HepG2 (cell line): ENCODE data around the gene MTF1. TPM values are rescaled to one million over a fixed set of nuclear protein-coding genes. Genes with fewer than 3 reads are reported as not detected.
A peak's percentile ranks its signal among the peaks of the same experiment; 100 is the strongest.

ENCODE experiments used
- ATAC-seq: fragments of 200-7000 bp; cut with Tn5 transposase; 3 replicates; pipeline ENCODE4 v1.9.1; 2020; ENCODE audit warnings: mild to moderate bottlenecking, moderate library complexity
- BruUV-seq: library from RNA; stranded (reverse); fragments of 400-500 nt; replicated peaks from 2 replicates; lab custom pipeline; 2021; lab: Mats Ljungman, UMichigan
- CTCF ChIA-PET: fragments of 300-600 bp; formaldehyde crosslinking; extraction: SDS; loops from one replicate; lab custom pipeline; 2021; ENCODE audit warnings: low total read pairs, inconsistent platforms, low intra/inter-chr PET ratio; lab: Yijun Ruan, JAX
- POLR2A ChIA-PET: fragments of 350-600 bp; sonication (Branson Sonifier 250); formaldehyde crosslinking; loops from one replicate; lab custom pipeline; 2020; ENCODE audit warnings: antibody characterized with exemption, inconsistent platforms; lab: Yijun Ruan, JAX
- DNase-seq: peaks from one replicate; pipeline ENCODE4 v3.0.0-alpha.2; 2015; ENCODE audit warnings: low spot score
- FAIRE-seq: peaks from 3 replicates; lab custom pipeline; 2011; peaks lifted over from hg19 to GRCh38; lab: Jason Lieb, UNC
- H2AFZ ChIP-seq: one replicate; pipeline ENCODE4 v1.6.1; 2011; ENCODE audit warnings: low read length, inconsistent platforms
- H3K27ac ChIP-seq: fragments of 300-600 bp; 3 replicates; pipeline ENCODE4 v1.8.0; 2011; ENCODE audit warnings: mixed run types, mild to moderate bottlenecking, mixed read lengths, low read length, inconsistent platforms; ENCODE audit not compliant: insufficient read depth; ENCODE audit errors: extremely low read length
- H3K27me3 ChIP-seq, 2 experiments: fragments of 200-600 bp in 1 of 2; 2 replicates in 1 of 2; 3 replicates in 1 of 2; pipeline versions ENCODE4 v1.6.0 to v1.8.0; 2011; ENCODE audit warnings: low read length in 2 of 2, mild to moderate bottlenecking in 2 of 2, moderate library complexity in 2 of 2, inconsistent platforms in 1 of 2; ENCODE audit not compliant: insufficient read depth in 2 of 2, control insufficient read depth in 1 of 2
- H3K36me3 ChIP-seq, 2 experiments: fragments of 200-600 bp in 1 of 2; replicated peaks in 1 of 2; 2 replicates in 1 of 2; 3 replicates in 1 of 2; pipeline versions ENCODE4 v1.5.1 to v1.8.0; 2011; ENCODE audit warnings: low read length in 2 of 2, inconsistent platforms in 1 of 2; ENCODE audit not compliant: insufficient read depth in 2 of 2, control insufficient read depth in 1 of 2
- H3K4me1 ChIP-seq: 2 replicates; pipeline ENCODE4 v1.5.1; 2012; ENCODE audit warnings: low read length, inconsistent platforms; ENCODE audit not compliant: insufficient read depth
- H3K4me2 ChIP-seq: 2 replicates; pipeline ENCODE4 v1.6.0; 2011; ENCODE audit warnings: low read depth, low read length, inconsistent platforms
- H3K4me3 ChIP-seq, 3 experiments: fragments of 200-600 bp in 1 of 3; sonication (generic), shearing (Covaris generic) in 1 of 3; replicated peaks in 1 of 3; 2 replicates each; pipeline ENCODE4 v1.5.1; 2011 to 2016; ENCODE audit warnings: low read length in 3 of 3, inconsistent platforms in 2 of 3, low read depth in 2 of 3, mild to moderate bottlenecking in 2 of 3, control low read depth in 1 of 3, mixed read lengths in 1 of 3; ENCODE audit not compliant: insufficient read depth in 1 of 3
- H3K79me2 ChIP-seq: one replicate; pipeline ENCODE4 v1.6.1; 2011; ENCODE audit warnings: low read length, inconsistent platforms; ENCODE audit not compliant: insufficient read depth
- H3K9ac ChIP-seq: 2 replicates; pipeline ENCODE4 v1.6.0; 2011; ENCODE audit warnings: mild to moderate bottlenecking, low read depth, low read length, inconsistent platforms; ENCODE audit not compliant: insufficient read depth
- H3K9me3 ChIP-seq: 2 replicates; pipeline ENCODE4 v1.5.1; 2012; ENCODE audit warnings: mild to moderate bottlenecking, low read length
- H4K20me1 ChIP-seq: 2 replicates; pipeline ENCODE4 v1.6.0; 2011; ENCODE audit warnings: inconsistent platforms, mild to moderate bottlenecking, low read length, moderate library complexity; ENCODE audit not compliant: insufficient read depth
- RBM22 ChIP-seq: fragments of 200-400 bp; formaldehyde crosslinking; optimal IDR thresholded peaks from 2 replicates; pipeline ENCODE3; 2017; ENCODE audit warnings: mild to moderate bottlenecking, low read length, moderate library complexity
- USF2 ChIP-seq, 2 experiments: sonication (generic) in 1 of 2; formaldehyde crosslinking in 1 of 2; IDR thresholded peaks; 2 replicates each; pipeline versions ENCODE4 v1.5.1 to v1.6.1; 2011 to 2020; ENCODE audit warnings: borderline replicate concordance in 1 of 2, low read depth in 1 of 2, low read length in 1 of 2, mild to moderate bottlenecking in 1 of 2, missing genetic modification reagents in 1 of 2, moderate library complexity in 1 of 2
- ZBTB49 ChIP-seq: sonication (generic); formaldehyde crosslinking; IDR thresholded peaks from 2 replicates; pipeline ENCODE4 v1.4.0; 2020; ENCODE audit warnings: missing genetic modification reagents, borderline replicate concordance
- ZNF326 ChIP-seq: sonication (generic); formaldehyde crosslinking; IDR thresholded peaks from 2 replicates; pipeline ENCODE4 v1.4.0; 2020; ENCODE audit warnings: missing genetic modification reagents, borderline replicate concordance
- ZNF574 ChIP-seq: sonication (generic); formaldehyde crosslinking; IDR thresholded peaks from 2 replicates; pipeline ENCODE4 v1.4.0; 2020; ENCODE audit warnings: missing genetic modification reagents
- ZZZ3 ChIP-seq: sonication (generic); formaldehyde crosslinking; IDR thresholded peaks from 2 replicates; pipeline ENCODE4 v1.4.0; 2020; ENCODE audit warnings: missing genetic modification reagents, mild to moderate bottlenecking, borderline replicate concordance
- WGBS: methylation state at CpG from one replicate; pipeline ENCODE4 v1.1.6; 2017; ENCODE audit warnings: low lambda C conversion rate; 5-methylcytosine and 5-hydroxymethylcytosine counted together
- in situ Hi-C: cut with HindIII; loops from 2 replicates; pipeline ENCODE4 v1.10.0; 2017; ENCODE audit warnings: low pct_unique_long_range_greater_than_20kb; ENCODE audit not compliant: extremely low pct_ligation_motif_present
- intact Hi-C: fragments of 100-400 bp; cut with micrococcal nuclease; formaldehyde crosslinking; loops from one replicate; pipeline ENCODE4 v1.10.0; 2022; ENCODE audit not compliant: unreplicated experiment
- polyA plus RNA-seq, 8 experiments: library from polyadenylated mRNA; depleted of rRNA in 3 of 8; stranded (reverse) in 7 of 8; unstranded in 1 of 8; fragments of >200 nt; fragmentation: Illumina TruSeq in 4 of 8; extraction: Trizol in 4 of 8; gene quantifications; 2 replicates each; pipeline versions ENCODE4 v1.2.1 to v1.2.3, GENCODE V29; 2011 to 2016; ENCODE audit warnings: low read depth in 4 of 8, missing spikeins in 1 of 8, mixed read lengths in 1 of 8; ENCODE audit not compliant: insufficient read depth in 1 of 8
- total RNA-seq, 5 experiments: library from RNA; depleted of rRNA; stranded (reverse); fragments of >200 nt; fragmentation: Illumina TruSeq; extraction: Trizol; gene quantifications; 2 replicates each; pipeline ENCODE4 v1.2.3, GENCODE V29; 2016; ENCODE audit warnings: low read depth in 1 of 5

The MTF1 gene
- total and polyA plus RNA-seq, 2 of the 13 experiments (the other 11 are each of a cell fraction or from before 2014, with no cell fraction given), result 2.4 to 3.3 TPM

GRCh38 chr1:37809942-37810341 is 49.5 kb downstream of the MTF1 start:
- no peak for ATAC-seq
- intact Hi-C loops, result no loop called here
- H3K36me3 ChIP-seq, result peaks cover 2 to 27% of the 10 kb centered on the region in 2 experiments; a peak in 4 of 5 replicates

More at GRCh38 chr1:37809942-37810341, 49.5 kb downstream of the MTF1 start:
- peaks cover 42% of the 10 kb centered on the region for H3K4me1 ChIP-seq
- no TSS peak for BruUV-seq
- no peak overlapping the region for H3K9ac ChIP-seq
- no peaks in the 10 kb centered on the region for H3K9me3 ChIP-seq
- H3K27ac ChIP-seq, result no peak overlapping the region
- DNase-seq, result no peak
- H3K4me3 ChIP-seq, result no peak overlapping the region
- TF ChIP-seq ZNF326 (CRISPR knock-in tag), result no peak
- TF ChIP-seq ZZZ3 (CRISPR knock-in tag), result no peak
- no peak for TF ChIP-seq ZNF574 (CRISPR knock-in tag)
- no peak for TF ChIP-seq USF2 (IDR thresholded peaks at IDR 0.05; ENCODE audit: low read depth, low read length)
- TF ChIP-seq USF2 (CRISPR knock-in tag; IDR thresholded peaks at IDR 0.05; ENCODE audit: borderline replicate concordance), result no peak
- TF ChIP-seq RBM22, result peak; percentile 37
- TF ChIP-seq ZBTB49 (CRISPR knock-in tag), result no peak
- TF ChIP-seq, all 625 proteins: peak for 1
- WGBS, result 51% methylated on average over 2 of the region's 2 CpGs
- H4K20me1 ChIP-seq, result peaks cover 5% of the 10 kb centered on the region; the same call in 1 of the 2 replicates
- H3K79me2 ChIP-seq, result peaks cover 17% of the 10 kb centered on the region
- no peak overlapping the region for H3K4me2 ChIP-seq
- no peaks in the 10 kb centered on the region; a peak in 1 of 5 replicates for H3K27me3 ChIP-seq
- ChIA-PET CTCF (no interaction called here), POLR2A (no interaction called here)
- no peak for FAIRE-seq
- H2AFZ ChIP-seq, result no peak overlapping the region
- in situ Hi-C loops, result loop anchor here (5.0 kb wide), 1 partner anchor 47 kb away; the partner anchor contains the start of gene MTF1
